HEK293T (cell line): ENCODE measurements around the gene ADGRB3.

Source experiments
- ARNT ChIP-seq: fragments of 450-650 bp; IDR thresholded peaks from 2 replicates; pipeline ENCODE4 v1.6.1; 2017; ENCODE audit warnings: mild to moderate bottlenecking
- BHLHE40 ChIP-seq: fragments of 450-650 bp; IDR thresholded peaks from 2 replicates; pipeline ENCODE4 v1.6.1; 2016; ENCODE audit warnings: mild to moderate bottlenecking, moderate library complexity, borderline replicate concordance
- CTBP1 ChIP-seq: fragments of 450-650 bp; IDR thresholded peaks from 2 replicates; pipeline ENCODE4 v1.6.1; 2016; ENCODE audit warnings: borderline replicate concordance
- FOXK2 ChIP-seq: fragments of 450-650 bp; IDR thresholded peaks from 2 replicates; pipeline ENCODE4 v1.6.1; 2016; ENCODE audit warnings: mild to moderate bottlenecking
- FOXM1 ChIP-seq: fragments of 450-650 bp; IDR thresholded peaks from 2 replicates; pipeline ENCODE4 v1.6.1; 2017; ENCODE audit warnings: mild to moderate bottlenecking, borderline replicate concordance
- HDGF ChIP-seq: fragments of 450-650 bp; IDR thresholded peaks from 2 replicates; pipeline ENCODE4 v1.6.1; 2017; ENCODE audit warnings: antibody characterized with exemption, borderline replicate concordance
- L3MBTL2 ChIP-seq: fragments of 450-650 bp; conservative IDR thresholded peaks from 2 replicates; pipeline ENCODE4 v1.6.1; 2016; ENCODE audit warnings: mild to moderate bottlenecking
- NFRKB ChIP-seq: fragments of 450-650 bp; IDR thresholded peaks from 2 replicates; pipeline ENCODE4 v1.6.1; 2016; ENCODE audit warnings: mild to moderate bottlenecking, moderate library complexity
- SP1 ChIP-seq: fragments of 450-650 bp; IDR thresholded peaks from 2 replicates; pipeline ENCODE4 v1.6.1; 2017
- SUZ12 ChIP-seq: fragments of 450-650 bp; IDR thresholded peaks from 2 replicates; pipeline ENCODE4 v1.6.1; 2016; ENCODE audit warnings: mild to moderate bottlenecking
- TARDBP ChIP-seq: fragments of 450-650 bp; IDR thresholded peaks from 2 replicates; pipeline ENCODE4 v1.6.1; 2016
- TF ChIP-seq, protein P1 (sequence below): fragments of 450-650 bp; IDR thresholded peaks from 2 replicates; pipeline ENCODE4 v1.6.1; 2016

DNA sequence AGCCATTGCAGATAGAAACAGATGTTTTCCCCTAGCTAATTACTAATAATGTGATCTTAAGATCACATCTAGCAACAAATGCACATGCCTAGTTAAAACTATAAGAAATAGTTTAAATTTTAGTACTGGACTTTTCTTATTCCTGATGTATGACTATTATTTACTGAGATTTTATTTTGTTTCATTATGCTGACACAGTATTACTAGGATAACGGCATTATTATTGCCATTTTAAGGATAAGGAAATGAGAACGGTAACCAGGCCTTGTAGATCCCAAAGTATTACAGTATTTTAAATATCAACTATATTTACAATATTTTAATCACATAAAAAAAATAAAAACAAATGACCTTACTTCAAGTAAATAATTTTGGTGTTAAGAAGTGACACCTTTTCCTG is 240.3 kb downstream of the ADGRB3 start:
- TF ChIP-seq BHLHE40: no peak
- TF ChIP-seq TARDBP: no peak
- TF ChIP-seq, protein P1, sequence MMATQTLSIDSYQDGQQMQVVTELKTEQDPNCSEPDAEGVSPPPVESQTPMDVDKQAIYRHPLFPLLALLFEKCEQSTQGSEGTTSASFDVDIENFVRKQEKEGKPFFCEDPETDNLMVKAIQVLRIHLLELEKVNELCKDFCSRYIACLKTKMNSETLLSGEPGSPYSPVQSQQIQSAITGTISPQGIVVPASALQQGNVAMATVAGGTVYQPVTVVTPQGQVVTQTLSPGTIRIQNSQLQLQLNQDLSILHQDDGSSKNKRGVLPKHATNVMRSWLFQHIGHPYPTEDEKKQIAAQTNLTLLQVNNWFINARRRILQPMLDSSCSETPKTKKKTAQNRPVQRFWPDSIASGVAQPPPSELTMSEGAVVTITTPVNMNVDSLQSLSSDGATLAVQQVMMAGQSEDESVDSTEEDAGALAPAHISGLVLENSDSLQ: no peak
- no peak for TF ChIP-seq L3MBTL2
- TF ChIP-seq ARNT: no peak
- no peak for TF ChIP-seq FOXK2
- TF ChIP-seq HDGF: no peak
- TF ChIP-seq FOXM1: no peak
- no peak for TF ChIP-seq SUZ12
- no peak for TF ChIP-seq SP1
- no peak for TF ChIP-seq NFRKB
- no peak for TF ChIP-seq CTBP1
